ENCODE measurements around the gene NEK4.

DNA sequence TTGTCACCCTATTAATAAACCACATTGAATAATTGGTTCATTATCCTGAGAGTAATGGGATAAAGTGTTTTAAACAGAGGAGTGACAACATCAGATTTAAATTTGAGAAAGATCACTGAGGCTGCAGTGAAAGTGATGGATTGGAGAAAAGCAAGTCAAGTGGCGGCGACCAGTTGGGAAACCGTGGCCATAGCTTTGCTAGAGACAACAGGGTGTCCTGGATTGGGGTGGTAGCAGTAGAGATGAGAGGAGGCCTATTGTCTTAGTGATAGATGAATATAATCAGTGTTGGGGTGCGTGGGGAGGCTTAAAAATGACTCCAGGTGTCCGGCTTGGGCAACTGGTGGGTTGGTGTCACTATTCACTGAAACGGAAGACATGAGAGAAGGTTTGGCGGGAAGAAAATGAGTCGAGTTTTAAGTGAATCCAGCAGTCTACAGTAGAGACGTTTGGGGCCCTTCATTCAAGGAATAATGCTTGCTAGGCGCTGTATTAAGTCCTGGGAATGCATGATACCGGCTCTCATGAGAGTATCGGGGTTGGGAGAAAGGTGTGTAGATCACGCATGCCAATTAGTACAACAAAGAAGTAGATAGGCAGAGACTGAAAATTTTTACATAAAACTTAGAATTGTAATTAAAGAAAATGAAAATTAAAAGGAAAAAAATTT is 819 bp downstream of the NEK4 start:
- TF ChIP-seq, protein P1, sequence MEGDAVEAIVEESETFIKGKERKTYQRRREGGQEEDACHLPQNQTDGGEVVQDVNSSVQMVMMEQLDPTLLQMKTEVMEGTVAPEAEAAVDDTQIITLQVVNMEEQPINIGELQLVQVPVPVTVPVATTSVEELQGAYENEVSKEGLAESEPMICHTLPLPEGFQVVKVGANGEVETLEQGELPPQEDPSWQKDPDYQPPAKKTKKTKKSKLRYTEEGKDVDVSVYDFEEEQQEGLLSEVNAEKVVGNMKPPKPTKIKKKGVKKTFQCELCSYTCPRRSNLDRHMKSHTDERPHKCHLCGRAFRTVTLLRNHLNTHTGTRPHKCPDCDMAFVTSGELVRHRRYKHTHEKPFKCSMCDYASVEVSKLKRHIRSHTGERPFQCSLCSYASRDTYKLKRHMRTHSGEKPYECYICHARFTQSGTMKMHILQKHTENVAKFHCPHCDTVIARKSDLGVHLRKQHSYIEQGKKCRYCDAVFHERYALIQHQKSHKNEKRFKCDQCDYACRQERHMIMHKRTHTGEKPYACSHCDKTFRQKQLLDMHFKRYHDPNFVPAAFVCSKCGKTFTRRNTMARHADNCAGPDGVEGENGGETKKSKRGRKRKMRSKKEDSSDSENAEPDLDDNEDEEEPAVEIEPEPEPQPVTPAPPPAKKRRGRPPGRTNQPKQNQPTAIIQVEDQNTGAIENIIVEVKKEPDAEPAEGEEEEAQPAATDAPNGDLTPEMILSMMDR (conservative IDR thresholded peaks at IDR 0.05; ENCODE audit: low read depth, low read length): no peak
- no peak for TF ChIP-seq EZH2 (IDR thresholded peaks at IDR 0.05; ENCODE audit: borderline replicate concordance, low read depth, low read length, poor library complexity, severe bottlenecking)
